ENCODE measurements around the gene INAFM1. TPM values are rescaled to one million over a fixed set of nuclear protein-coding genes. Genes with fewer than 3 reads are reported as not detected.
"Not testable (repeated sequence)": the region's sequence is repeated elsewhere in the genome, so short reads cannot be mapped to it uniquely, and the experiment has no call there.

Gene INAFM1
- polyA plus RNA-seq, 1 of the 3 experiments (the other 2 are of a cell fraction) = 5.5 TPM

- not testable (repeated sequence) for H3K27me3 ChIP-seq (ENCODE audit: insufficient read depth); H3K9me2 ChIP-seq; H4K20me1 ChIP-seq (ENCODE audit: insufficient read depth); H3K9ac ChIP-seq; H2AFZ ChIP-seq (ENCODE audit: low read depth); H3F3A ChIP-seq (replicated peaks; ENCODE audit: insufficient read depth); H3K4me3 ChIP-seq (ENCODE audit: low read depth in 2 of 2, low read length in 1 of 2); H3K4me1 ChIP-seq (ENCODE audit: control insufficient read depth in 1 of 2, insufficient read depth in 2 of 2, low read depth in 1 of 2, low read length in 1 of 2); H3K4me2 ChIP-seq; DNase-seq; H3K9me3 ChIP-seq; H3K27ac ChIP-seq (ENCODE audit: low read depth in 2 of 2, low read length in 1 of 2)
- Histone ChIP-seq H3K79me2 (ENCODE audit: insufficient read depth) (peaks cover 50% of the 10 kb centered on the region), H3K36me3 (replicated peaks in 1 of 2; ENCODE audit: control insufficient read depth in 1 of 2, insufficient read depth in 2 of 2, low read length in 1 of 2) (peaks cover 46 to 50% of the 10 kb centered on the region in 2 experiments)
- CTCF ChIA-PET = interaction anchor here (0.7 to 1.8 kb wide), 5 partner anchors 14 to 129 kb away, joined by 3 to 4 read pairs (median 3); no protein-coding TSS in a partner anchor
- 92% methylated on average over 12 of the region's 14 CpGs for WGBS (ENCODE audit: low lambda C conversion rate)
- POLR2A ChIA-PET = interaction anchor here (1.1 kb wide), 1 partner anchor 10 kb away, joined by 3 read pairs; no protein-coding TSS in a partner anchor
Measured at GRCh38 chr19:47261946-47262793, 12.5 kb upstream of the INAFM1 start.

- peaks cover 29% of the 10 kb centered on the region for H3K79me2 ChIP-seq (ENCODE audit: insufficient read depth)
- H3K4me2 ChIP-seq = no peak overlapping the region
- H3K36me3 ChIP-seq (replicated peaks in 1 of 2; ENCODE audit: control insufficient read depth in 1 of 2, insufficient read depth in 2 of 2, low read length in 1 of 2) = peaks cover 36 to 37% of the 10 kb centered on the region in 2 experiments
- no peaks in the 10 kb centered on the region for H3K9me2 ChIP-seq
- H3K27me3 ChIP-seq (ENCODE audit: insufficient read depth) = no peaks in the 10 kb centered on the region
- POLR2A ChIA-PET = no interaction called here
- DNase-seq = no peak
- WGBS (ENCODE audit: low lambda C conversion rate) = 92% methylated on average over 21 of the region's 30 CpGs
- H3K27ac ChIP-seq (ENCODE audit: low read depth in 2 of 2, low read length in 1 of 2) = no peak overlapping the region
- H3K9ac ChIP-seq = no peak overlapping the region
- CTCF ChIA-PET = interaction anchor here (1.0 kb wide), 1 partner anchor 18 kb away, joined by 3 read pairs; no protein-coding TSS in a partner anchor
- H4K20me1 ChIP-seq (ENCODE audit: insufficient read depth) = no peaks in the 10 kb centered on the region; the same call in 1 of the 2 replicates
- no peak overlapping the region for H3K4me3 ChIP-seq (ENCODE audit: low read depth in 2 of 2, low read length in 1 of 2)
- TF ChIP-seq CTCF (IDR thresholded peaks at IDR 0.05) (no peak), FOXM1 (IDR thresholded peaks at IDR 0.05; ENCODE audit: low read depth) (no peak), MEF2A (IDR thresholded peaks at IDR 0.05; ENCODE audit: borderline replicate concordance, low read depth) (no peak), RFX5 (IDR thresholded peaks at IDR 0.05; ENCODE audit: low read length) (no peak), USF2 (IDR thresholded peaks at IDR 0.05; ENCODE audit: borderline replicate concordance, low read depth, low read length) (no peak), ELF1 (IDR thresholded peaks at IDR 0.05) (no peak), RXRA (IDR thresholded peaks at IDR 0.05; ENCODE audit: borderline replicate concordance, low read depth) (no peak), ZBTB33 (IDR thresholded peaks at IDR 0.05; ENCODE audit: borderline replicate concordance, low read depth) (no peak), TEAD4 (IDR thresholded peaks at IDR 0.05; ENCODE audit: borderline replicate concordance, insufficient read depth) (no peak), CHD2 (IDR thresholded peaks at IDR 0.05; ENCODE audit: low read length, partially characterized antibody) (no peak), GABPA (IDR thresholded peaks at IDR 0.05; ENCODE audit: low read depth) (no peak), NFIC (IDR thresholded peaks at IDR 0.05; ENCODE audit: borderline replicate concordance) (no peak), FOSL2 (IDR thresholded peaks at IDR 0.05; ENCODE audit: borderline replicate concordance, low read depth) (no peak), SIN3A (IDR thresholded peaks at IDR 0.05; ENCODE audit: borderline replicate concordance, low read depth, low read length) (no peak), GATA2 (CRISPR knock-in tag; IDR thresholded peaks at IDR 0.05) (no peak), MXI1 (IDR thresholded peaks at IDR 0.05; ENCODE audit: low read depth, low read length) (no peak), YY1 (IDR thresholded peaks at IDR 0.05; ENCODE audit: low read depth) (no peak), JUND (IDR thresholded peaks at IDR 0.05) (no peak), RCOR1 (IDR thresholded peaks at IDR 0.05; ENCODE audit: low read length) (no peak)
- H3K9me3 ChIP-seq = no peaks in the 10 kb centered on the region
- H3K4me1 ChIP-seq (ENCODE audit: control insufficient read depth in 1 of 2, insufficient read depth in 2 of 2, low read depth in 1 of 2, low read length in 1 of 2) = no peaks in the 10 kb centered on the region
- no peaks in the 10 kb centered on the region for H3F3A ChIP-seq (replicated peaks; ENCODE audit: insufficient read depth)
- H2AFZ ChIP-seq (ENCODE audit: low read depth) = no peak overlapping the region
Measured at GRCh38 chr19:47264629-47265028, 10.1 kb upstream of the INAFM1 start.
